ENCODE data around the gene KLHL22.
"Not testable (repeated sequence)": the region's sequence is repeated elsewhere in the genome, so short reads cannot be mapped to it uniquely, and the experiment has no call there.

The KLHL22 gene

GRCh38 chr22:20458530-20459151 is 37.0 kb downstream of the KLHL22 start:
- no peak for TF ChIP-seq POLR2AphosphoS5 (IDR thresholded peaks at IDR 0.05; ENCODE audit: low read depth, low read length)
- TF ChIP-seq POLR2A (IDR thresholded peaks at IDR 0.05; ENCODE audit: low read depth, low read length) = no peak
- TF ChIP-seq TAF1 (IDR thresholded peaks at IDR 0.05; ENCODE audit: borderline replicate concordance, low read depth, low read length) = no peak
- FAIRE-seq (no peak), DNase-seq (ENCODE audit: insufficient read length) (no peak)

- FAIRE-seq (no peak), DNase-seq (ENCODE audit: insufficient read length) (no peak)
- TF ChIP-seq POLR2A (IDR thresholded peaks at IDR 0.05; ENCODE audit: low read depth, low read length) (no peak), TAF1 (IDR thresholded peaks at IDR 0.05; ENCODE audit: borderline replicate concordance, low read depth, low read length) (no peak), POLR2AphosphoS5 (IDR thresholded peaks at IDR 0.05; ENCODE audit: low read depth, low read length) (no peak)
These were observed 37.9 kb downstream of the KLHL22 start for GRCh38 chr22:20457506-20458240.

- TF ChIP-seq POLR2AphosphoS5 (IDR thresholded peaks at IDR 0.05; ENCODE audit: low read depth, low read length) = no peak
- no peak for TF ChIP-seq TAF1 (IDR thresholded peaks at IDR 0.05; ENCODE audit: borderline replicate concordance, low read depth, low read length)
- TF ChIP-seq POLR2A (IDR thresholded peaks at IDR 0.05; ENCODE audit: low read depth, low read length) = no peak
- FAIRE-seq (no peak), DNase-seq (ENCODE audit: insufficient read length) (no peak)
These were observed 38.9 kb downstream of the KLHL22 start for GRCh38 chr22:20456722-20457076.

GRCh38 chr22:20456064-20456721 is 39.4 kb downstream of the KLHL22 start:
- FAIRE-seq (peak; percentile 94), DNase-seq (ENCODE audit: insufficient read length) (no peak)
- TF ChIP-seq POLR2A (IDR thresholded peaks at IDR 0.05; ENCODE audit: low read depth, low read length) (no peak), POLR2AphosphoS5 (IDR thresholded peaks at IDR 0.05; ENCODE audit: low read depth, low read length) (no peak), TAF1 (IDR thresholded peaks at IDR 0.05; ENCODE audit: borderline replicate concordance, low read depth, low read length) (no peak)

GRCh38 chr22:20455709-20456063 is 39.9 kb downstream of the KLHL22 start:
- DNase-seq (ENCODE audit: insufficient read length) (no peak), FAIRE-seq (no peak)
- no peak for TF ChIP-seq TAF1 (IDR thresholded peaks at IDR 0.05; ENCODE audit: borderline replicate concordance, low read depth, low read length)
- TF ChIP-seq POLR2AphosphoS5 (IDR thresholded peaks at IDR 0.05; ENCODE audit: low read depth, low read length) = no peak
- no peak for TF ChIP-seq POLR2A (IDR thresholded peaks at IDR 0.05; ENCODE audit: low read depth, low read length)

GRCh38 chr22:20453222-20453621 is 42.4 kb downstream of the KLHL22 start:
- no peak for FAIRE-seq

GRCh38 chr22:20451920-20452319 is 43.7 kb downstream of the KLHL22 start:
- TF ChIP-seq POLR2AphosphoS5 (IDR thresholded peaks at IDR 0.05; ENCODE audit: low read depth, low read length) (no peak), TAF1 (IDR thresholded peaks at IDR 0.05; ENCODE audit: borderline replicate concordance, low read depth, low read length) (no peak), POLR2A (IDR thresholded peaks at IDR 0.05; ENCODE audit: low read depth, low read length) (no peak)
- no peak for DNase-seq (ENCODE audit: insufficient read length)
- no peak for FAIRE-seq

More at GRCh38 chr22:20453222-20453621, 42.4 kb downstream of the KLHL22 start:
- no peak for DNase-seq (ENCODE audit: insufficient read length)
- TF ChIP-seq TAF1 (IDR thresholded peaks at IDR 0.05; ENCODE audit: borderline replicate concordance, low read depth, low read length) (no peak), POLR2AphosphoS5 (IDR thresholded peaks at IDR 0.05; ENCODE audit: low read depth, low read length) (no peak), POLR2A (IDR thresholded peaks at IDR 0.05; ENCODE audit: low read depth, low read length) (no peak)

- FAIRE-seq; DNase-seq (ENCODE audit: insufficient read length): not testable (repeated sequence)
These were observed 44.3 kb downstream of the KLHL22 start for GRCh38 chr22:20451129-20451778.

GRCh38 chr22:20450551-20450906 is 45.1 kb downstream of the KLHL22 start:
- FAIRE-seq (no peak), DNase-seq (ENCODE audit: insufficient read length) (no peak)
- no peak for TF ChIP-seq POLR2AphosphoS5 (IDR thresholded peaks at IDR 0.05; ENCODE audit: low read depth, low read length)
- no peak for TF ChIP-seq POLR2A (IDR thresholded peaks at IDR 0.05; ENCODE audit: low read depth, low read length)
- no peak for TF ChIP-seq TAF1 (IDR thresholded peaks at IDR 0.05; ENCODE audit: borderline replicate concordance, low read depth, low read length)

- FAIRE-seq = no peak
- no peak for DNase-seq (ENCODE audit: insufficient read length)
- TF ChIP-seq POLR2AphosphoS5 (IDR thresholded peaks at IDR 0.05; ENCODE audit: low read depth, low read length) = no peak
- no peak for TF ChIP-seq TAF1 (IDR thresholded peaks at IDR 0.05; ENCODE audit: borderline replicate concordance, low read depth, low read length)
- TF ChIP-seq POLR2A (IDR thresholded peaks at IDR 0.05; ENCODE audit: low read depth, low read length) = no peak
These were observed 45.6 kb downstream of the KLHL22 start for GRCh38 chr22:20449819-20450550.

- DNase-seq (ENCODE audit: insufficient read length) = no peak
- no peak for FAIRE-seq
- TF ChIP-seq POLR2AphosphoS5 (IDR thresholded peaks at IDR 0.05; ENCODE audit: low read depth, low read length) (no peak), TAF1 (IDR thresholded peaks at IDR 0.05; ENCODE audit: borderline replicate concordance, low read depth, low read length) (no peak), POLR2A (IDR thresholded peaks at IDR 0.05; ENCODE audit: low read depth, low read length) (no peak)
These were observed 47.0 kb downstream of the KLHL22 start for GRCh38 chr22:20448630-20449029.

All from GM12892 (cell line).